Activated CD8-positive, alpha-beta T cell treated with anti-CD3 and anti-CD28 coated beads for 36 hours (primary cell): Measurements from ENCODE around the gene ST8SIA4. TPM values are rescaled to one million over a fixed set of nuclear protein-coding genes. Genes with fewer than 3 reads are reported as not detected.
A peak's percentile ranks its signal among the peaks of the same experiment; 100 is the strongest.

Experiments
- ATAC-seq: fragments of 200-7000 bp; cut with Tn5 transposase; one replicate; pipeline ENCODE4 v1.10.0; 2021; ENCODE audit warnings: mild to moderate bottlenecking, moderate library complexity
- CTCF ChIA-PET: fragments of 350-600 bp; sonication (Branson Sonifier 250); formaldehyde crosslinking; loops from one replicate; lab custom pipeline; 2021; ENCODE audit warnings: antibody characterized with exemption; lab: Charles Lee
- POLR2A ChIA-PET: fragments of 350-600 bp; sonication (Branson Sonifier 250); formaldehyde crosslinking; loops from one replicate; lab custom pipeline; 2021; ENCODE audit warnings: antibody characterized with exemption; lab: Charles Lee
- DNase-seq: peaks from one replicate; pipeline ENCODE4 v3.0.0-alpha.2; 2020
- H3K27ac Mint-ChIP-seq: one replicate; pipeline ENCODE4 v1.8.0; 2021; ENCODE audit warnings: mild to moderate bottlenecking, mixed read lengths
- H3K27me3 Mint-ChIP-seq: one replicate; pipeline ENCODE4 v1.8.0; 2021; ENCODE audit warnings: mixed read lengths
- H3K36me3 Mint-ChIP-seq: one replicate; pipeline ENCODE4 v1.8.0; 2021; ENCODE audit warnings: low read depth, mixed read lengths
- H3K4me1 Mint-ChIP-seq: one replicate; pipeline ENCODE4 v1.8.0; 2021; ENCODE audit warnings: low read depth, mixed read lengths
- H3K4me3 Mint-ChIP-seq: one replicate; pipeline ENCODE4 v1.8.0; 2021; ENCODE audit warnings: mild to moderate bottlenecking, moderate library complexity, mixed read lengths
- H3K9me3 Mint-ChIP-seq: one replicate; pipeline ENCODE4 v1.8.0; 2021; ENCODE audit warnings: mixed read lengths
- CTCF ChIP-seq: fragments of 200-600 bp; IDR thresholded peaks from one replicate; pipeline ENCODE4 v1.8.0; 2022; ENCODE audit warnings: antibody characterized with exemption, mild to moderate bottlenecking
- intact Hi-C: fragments of 100-400 bp; cut with micrococcal nuclease; formaldehyde crosslinking; loops from one replicate; pipeline ENCODE4 v1.10.0; 2022
- total RNA-seq, 2 experiments: library from RNA; stranded (reverse); gene quantifications; one replicate each; pipeline ENCODE4 v1.2.3, GENCODE V29; 2021

ST8SIA4 gene, protein sequence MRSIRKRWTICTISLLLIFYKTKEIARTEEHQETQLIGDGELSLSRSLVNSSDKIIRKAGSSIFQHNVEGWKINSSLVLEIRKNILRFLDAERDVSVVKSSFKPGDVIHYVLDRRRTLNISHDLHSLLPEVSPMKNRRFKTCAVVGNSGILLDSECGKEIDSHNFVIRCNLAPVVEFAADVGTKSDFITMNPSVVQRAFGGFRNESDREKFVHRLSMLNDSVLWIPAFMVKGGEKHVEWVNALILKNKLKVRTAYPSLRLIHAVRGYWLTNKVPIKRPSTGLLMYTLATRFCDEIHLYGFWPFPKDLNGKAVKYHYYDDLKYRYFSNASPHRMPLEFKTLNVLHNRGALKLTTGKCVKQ
- total RNA-seq: 10 to 100 TPM; 31.6 to 34.1 TPM

DNA sequence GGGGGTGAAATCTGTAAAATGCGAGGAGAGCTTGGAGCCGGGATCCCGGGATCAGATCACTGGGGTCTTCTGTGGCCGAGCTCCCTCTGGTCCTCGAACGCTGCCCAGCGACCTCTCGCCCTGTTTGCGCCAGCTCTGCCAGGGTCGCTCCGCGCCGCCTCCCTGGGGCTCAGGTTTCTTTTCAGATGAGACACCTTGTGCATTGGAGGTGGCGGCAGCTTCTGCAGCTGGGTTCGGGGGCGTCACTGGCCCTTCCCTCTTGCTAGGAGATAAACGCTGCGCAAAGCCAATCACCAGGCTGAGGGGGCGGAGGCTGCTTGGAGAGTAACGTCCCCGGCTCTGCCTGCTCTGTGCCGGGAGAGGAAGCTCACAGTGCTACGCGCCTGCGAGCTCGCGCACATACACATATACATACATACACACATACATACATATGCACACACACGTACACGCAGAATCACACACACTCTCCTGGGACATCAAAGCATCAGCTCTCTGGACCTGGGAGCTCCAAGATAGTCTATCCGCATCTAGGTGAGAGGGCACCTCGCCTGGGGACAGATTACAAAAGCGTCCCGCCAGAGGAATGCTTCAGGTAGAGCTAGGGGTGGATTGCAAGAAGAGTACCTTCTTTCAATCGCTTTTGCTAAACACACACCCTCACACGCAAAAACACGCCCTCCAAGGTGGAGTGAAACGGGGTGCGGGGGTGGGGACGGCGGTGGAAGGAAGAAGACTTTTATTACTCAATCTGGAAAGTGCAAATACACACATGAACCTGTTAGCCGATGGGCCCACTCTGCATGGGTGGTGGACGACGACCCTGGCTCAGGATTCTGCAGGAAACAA is at the start of gene ST8SIA4:
TSS of gene ST8SIA4 (minus strand) at position 244 of the 849 bp plus-strand sequence. CDS start 327 bp downstream, outside the sequence.
- Mint-ChIP-seq H3K27me3 (no peaks in the 10 kb centered on the region), H3K4me1 (peaks cover 30% of the 10 kb centered on the region), H3K36me3 (peaks cover 30% of the 10 kb centered on the region), H3K27ac (peak within 1 kb of the TSS; percentile 98), H3K9me3 (no peaks in the 10 kb centered on the region), H3K4me3 (peak within 1 kb of the TSS; percentile 98)
- DNase-seq: peak; percentile 98
- intact Hi-C loops: loop anchor here (1.0 to 5.0 kb wide), 4 partner anchors 61 to 366 kb away; partner anchors contain the start of gene FAM174A
- TF ChIP-seq CTCF: no peak
- ChIA-PET CTCF (interaction anchor here (1.3 to 5.2 kb wide), 13 partner anchors 10 to 473 kb away, joined by 3 to 43 read pairs (median 6); no protein-coding TSS in a partner anchor), POLR2A (interaction anchor here (0.6 to 6.5 kb wide), 16 partner anchors 12 to 1974 kb away, joined by 3 to 124 read pairs (median 4); no protein-coding TSS in a partner anchor)
- peak; percentile 72 for ATAC-seq

- no peaks in the 10 kb centered on the region for H3K4me1 Mint-ChIP-seq
- POLR2A ChIA-PET: interaction anchor here (0.7 kb wide), 1 partner anchor 385 kb away, joined by 3 read pairs; no protein-coding TSS in a partner anchor
- intact Hi-C loops: no loop called here
Observed at GRCh38 chr5:100950985-100951384, 47.9 kb upstream of the ST8SIA4 start.

GRCh38 chr5:100913298-100913697 is 10.2 kb upstream of the ST8SIA4 start:
- ATAC-seq (peak; percentile 39), DNase-seq (no peak)
- Mint-ChIP-seq H3K27me3 (no peaks in the 10 kb centered on the region), H3K36me3 (peaks cover 10% of the 10 kb centered on the region), H3K4me3 (no peak overlapping the region), H3K4me1 (peaks cover 21% of the 10 kb centered on the region), H3K27ac (no peak overlapping the region), H3K9me3 (no peaks in the 10 kb centered on the region)
- ChIA-PET POLR2A (no interaction called here), CTCF (interaction anchor here (1.2 kb wide), 1 partner anchor 9 kb away, joined by 6 read pairs; the partner anchor contains the start of gene ST8SIA4)
- intact Hi-C loops: no loop called here
- TF ChIP-seq CTCF: no peak

More at GRCh38 chr5:100950985-100951384, 47.9 kb upstream of the ST8SIA4 start:
- Mint-ChIP-seq H3K4me3 (no peak overlapping the region), H3K9me3 (peaks cover 16% of the 10 kb centered on the region), H3K27me3 (no peaks in the 10 kb centered on the region), H3K27ac (no peak overlapping the region), H3K36me3 (peaks cover 6% of the 10 kb centered on the region)
- DNase-seq (no peak), ATAC-seq (no peak)
- no peak for TF ChIP-seq CTCF
- CTCF ChIA-PET: no interaction called here

- intact Hi-C loops: no loop called here
- Mint-ChIP-seq H3K4me1 (peaks cover 41% of the 10 kb centered on the region), H3K36me3 (peaks cover under 1% of the 10 kb centered on the region), H3K27me3 (no peaks in the 10 kb centered on the region), H3K9me3 (no peaks in the 10 kb centered on the region), H3K4me3 (no peak overlapping the region), H3K27ac (no peak overlapping the region)
- DNase-seq: no peak
- POLR2A ChIA-PET: interaction anchor here (0.6 kb wide), 1 partner anchor 47 kb away, joined by 3 read pairs; no protein-coding TSS in a partner anchor
- CTCF ChIA-PET: interaction anchor here (1.2 to 1.4 kb wide), 2 partner anchors 10 to 131 kb away, joined by 3 to 4 read pairs; no protein-coding TSS in a partner anchor
- TF ChIP-seq CTCF: no peak
- ATAC-seq: no peak
Observed at GRCh38 chr5:100909034-100909433, 6.0 kb upstream of the ST8SIA4 start.
